HG03442 (cell line): ENCODE results near the gene ACTRT2.

Experiments
- ATAC-seq: cut with Tn5 transposase; IDR thresholded peaks from one replicate; pipeline ENCODE4 v1.9.1; 2021; ENCODE audit warnings: mild to moderate bottlenecking, moderate library complexity; ENCODE audit not compliant: unreplicated experiment

ACTRT2 gene

DNA sequence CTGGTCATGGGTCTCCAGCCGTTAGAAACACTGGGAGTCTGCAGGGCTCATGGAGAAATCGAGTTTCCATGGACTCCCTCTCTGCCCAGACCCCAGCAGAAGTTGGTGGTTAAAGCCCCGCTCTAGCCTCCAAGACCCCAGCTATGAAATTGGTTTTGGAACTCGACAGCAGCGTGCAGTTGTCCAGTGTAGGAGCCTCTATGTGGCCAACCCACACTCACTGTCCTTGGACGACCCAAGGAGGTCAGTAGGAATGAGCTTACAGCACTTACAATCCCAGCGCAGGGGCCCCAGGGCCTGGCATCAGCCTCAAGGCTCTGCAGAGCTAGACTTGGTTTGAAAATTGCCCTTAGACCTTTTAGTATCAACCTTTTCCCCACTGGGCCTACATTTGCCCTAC, 44.5 kb downstream of the ACTRT2 start:
- ATAC-seq, result no peak

- ATAC-seq, result no peak
These were observed 45.0 kb downstream of the ACTRT2 start for GRCh38 chr1:3066250-3066711.

GRCh38 chr1:3066826-3067225, 45.6 kb downstream of the ACTRT2 start:
- no peak for ATAC-seq

GRCh38 chr1:3067301-3067670, 46.0 kb downstream of the ACTRT2 start:
- no peak for ATAC-seq

DNA sequence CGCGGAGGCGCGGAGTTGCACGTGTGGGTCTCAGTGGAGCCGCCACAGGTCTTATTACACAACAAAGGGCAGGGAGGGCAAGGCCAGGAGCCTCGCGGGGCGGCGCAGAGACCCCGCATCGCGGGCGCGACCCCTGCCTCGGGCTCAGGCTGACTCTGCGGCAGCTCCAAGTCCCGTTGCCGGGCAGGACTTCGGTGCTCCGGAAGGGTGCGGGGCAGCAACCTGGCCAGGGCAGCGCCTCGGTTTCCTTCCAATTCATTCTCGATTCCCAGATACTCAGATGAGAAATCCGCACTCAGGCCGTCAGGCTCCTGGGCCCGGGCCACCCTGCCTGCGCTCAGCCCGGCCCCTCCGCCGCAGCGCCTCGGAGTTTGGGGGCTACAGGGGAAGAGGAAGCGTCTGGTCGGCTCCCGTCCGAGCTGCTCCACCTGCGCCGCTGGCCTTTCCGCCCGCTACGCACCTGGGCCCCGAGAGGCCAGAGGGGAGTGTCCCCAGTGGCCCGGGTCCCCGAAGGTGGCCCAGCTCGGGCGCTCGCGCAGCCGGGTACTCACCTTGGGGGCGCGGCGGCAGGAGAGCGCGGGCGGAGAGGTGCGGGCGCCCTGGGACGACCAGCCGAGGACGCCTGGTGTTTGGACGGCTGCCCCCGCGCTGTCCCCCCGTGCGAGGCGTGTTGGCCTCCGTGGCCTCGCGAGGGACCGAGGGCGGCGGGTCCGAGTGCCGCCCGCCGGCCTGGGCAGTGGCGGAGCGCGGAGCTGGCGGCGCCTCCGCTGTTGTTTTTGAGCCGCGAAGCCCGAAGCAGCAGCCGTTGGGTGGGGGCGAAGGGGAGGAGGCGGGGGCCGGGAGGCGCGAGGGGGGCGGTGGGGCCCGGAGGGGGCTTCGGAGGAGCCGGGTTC, 46.6 kb downstream of the ACTRT2 start:
- ATAC-seq, result no peak

DNA sequence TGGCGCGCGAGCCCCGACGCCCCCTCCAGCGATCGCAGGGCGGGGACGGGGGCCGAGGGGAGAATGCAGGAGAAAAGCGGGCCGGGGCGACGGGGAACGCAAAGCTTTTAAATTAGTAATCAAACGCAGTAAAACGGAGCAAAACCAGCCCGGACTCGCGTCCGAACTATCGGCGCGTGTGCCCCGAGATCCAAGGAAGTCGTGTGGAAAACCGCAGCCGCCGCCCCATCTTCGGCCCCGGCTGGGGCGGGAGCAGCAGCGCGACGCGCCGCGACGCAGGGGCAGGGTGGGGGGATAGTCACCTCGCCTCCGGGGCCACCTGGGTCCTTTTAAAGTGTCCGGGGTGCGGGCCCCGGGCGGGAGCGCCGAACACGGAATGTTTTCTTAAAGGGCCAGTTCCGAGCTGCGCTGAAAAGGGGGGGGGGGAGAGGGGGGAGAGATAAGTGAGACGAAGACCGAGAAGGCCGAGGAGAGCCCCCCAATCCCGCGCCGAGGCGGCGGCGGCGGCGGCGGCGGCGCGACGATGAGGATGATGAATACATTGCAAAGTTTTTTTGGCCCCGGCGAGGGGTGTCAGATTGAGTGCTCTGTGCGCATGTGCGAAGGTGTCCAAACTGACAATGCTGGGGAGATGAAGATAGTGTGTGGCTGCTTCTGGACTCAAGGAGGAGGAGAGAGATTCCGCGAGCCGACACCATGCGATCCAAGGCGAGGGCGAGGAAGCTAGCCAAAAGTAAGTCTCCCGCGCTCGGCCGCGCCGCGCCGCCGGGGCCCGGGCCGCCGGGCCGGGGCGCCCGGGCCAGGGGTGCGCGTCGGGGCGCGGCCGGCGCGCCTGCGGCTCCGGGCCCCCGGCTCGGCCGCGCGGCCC, 47.5 kb downstream of the ACTRT2 start, which contains the start of gene PRDM16:
PRDM16 (plus strand) TSS at position 640 of the 868 bp plus-strand sequence; CDS start at position 697, 57 bp downstream.
- no peak for ATAC-seq

- ATAC-seq, result no peak
These were observed 48.4 kb downstream of the ACTRT2 start for GRCh38 chr1:3069491-3070308.

DNA sequence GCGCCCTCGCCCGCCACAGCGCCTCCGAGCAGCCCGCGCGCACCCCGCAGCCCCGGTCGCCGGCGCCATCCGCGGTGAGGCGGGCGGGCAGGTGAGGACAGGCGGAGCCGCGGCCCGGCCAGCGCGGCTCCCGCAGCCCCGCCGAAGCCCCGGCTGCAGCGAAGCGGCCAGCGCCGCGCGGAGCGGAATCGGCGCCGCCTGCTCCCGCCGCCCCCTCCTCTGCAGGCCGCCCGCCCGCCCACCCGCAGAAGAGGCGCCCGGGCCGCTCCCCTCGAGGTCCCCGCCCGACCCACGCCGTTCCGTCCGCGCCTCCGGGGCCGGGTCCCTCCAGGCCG, 49.0 kb downstream of the ACTRT2 start:
- no peak for ATAC-seq

DNA sequence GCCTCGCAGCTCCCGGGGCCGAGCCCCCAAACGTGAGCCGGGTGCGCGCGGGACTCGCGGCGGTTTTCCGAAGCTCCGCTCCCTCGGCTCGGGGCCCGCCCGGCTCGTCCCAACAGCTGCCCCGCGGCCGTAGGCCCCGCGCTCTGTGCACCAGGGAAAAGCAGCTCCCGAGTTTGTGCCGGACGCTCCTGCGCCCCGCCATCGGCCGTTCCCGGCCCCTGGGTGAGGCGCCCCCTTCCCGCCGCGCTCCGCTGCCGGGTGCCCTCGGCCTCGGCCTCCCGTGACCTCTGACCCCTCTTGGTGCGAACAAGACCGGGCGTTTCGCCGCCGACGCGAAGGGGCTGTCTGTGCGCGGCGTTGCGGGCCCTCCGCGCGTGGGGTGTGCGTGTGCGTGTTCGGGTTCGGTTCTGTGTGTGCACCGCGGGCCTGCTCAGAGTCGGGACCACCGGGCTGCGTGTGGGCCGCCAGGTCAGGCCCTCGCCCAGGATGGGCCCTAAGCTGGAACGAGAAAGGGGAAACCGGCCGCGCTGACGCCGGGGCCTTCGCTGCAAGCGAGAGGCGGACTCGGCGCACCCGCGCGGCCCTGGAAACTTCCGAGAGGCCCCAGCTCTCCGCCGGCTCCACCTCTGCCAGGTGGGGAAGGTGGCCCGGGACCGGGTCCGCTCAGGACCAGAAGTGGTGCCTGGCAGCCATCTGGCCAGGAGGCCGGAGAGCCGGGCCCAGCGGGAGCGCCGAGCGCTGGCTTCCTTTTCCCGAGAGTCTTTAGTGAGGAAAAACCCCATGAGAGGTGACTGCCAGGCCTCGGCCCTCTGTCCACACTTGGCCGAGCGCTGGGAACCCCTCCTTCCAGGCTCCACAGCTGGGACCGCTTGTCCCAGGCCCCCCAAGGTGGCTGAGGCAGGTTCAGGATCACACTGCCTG, 49.6 kb downstream of the ACTRT2 start:
- ATAC-seq, result no peak

GRCh38 chr1:3071565-3072390, 50.5 kb downstream of the ACTRT2 start:
- ATAC-seq, result no peak
